IPS-NIHi11 (cell line): ENCODE results near the gene NAT8L.
"Not testable (repeated sequence)": the region's sequence is repeated elsewhere in the genome, so short reads cannot be mapped to it uniquely, and the experiment has no call there.

Experiments used
- DNase-seq: peaks from one replicate; pipeline ENCODE4 v3.0.0; 2012; ENCODE audit warnings: mixed read lengths, low spot score

NAT8L gene

GRCh38 chr4:2059046-2059725 is at the start of gene NAT8L:
NAT8L (plus strand) TSS chr4:2059327; CDS start chr4:2059512, 185 bp downstream.
- peak; percentile 86 for DNase-seq

- peak; percentile 81 for DNase-seq
These were observed 49.4 kb upstream of the NAT8L start for GRCh38 chr4:2009651-2010233.

- DNase-seq, result no peak
These were observed 47.5 kb upstream of the NAT8L start for GRCh38 chr4:2011583-2011982.

- no peak for DNase-seq
These were observed 44.1 kb upstream of the NAT8L start for GRCh38 chr4:2015008-2015407.

- not testable (repeated sequence) for DNase-seq
These were observed 37.6 kb upstream of the NAT8L start for GRCh38 chr4:2021358-2022018.

GRCh38 chr4:2024683-2025082 is 34.4 kb upstream of the NAT8L start:
- DNase-seq, result no peak

GRCh38 chr4:2025817-2026216 is 33.3 kb upstream of the NAT8L start:
- no peak for DNase-seq

GRCh38 chr4:2027120-2027519 is 32.0 kb upstream of the NAT8L start:
- DNase-seq, result not testable (repeated sequence)

GRCh38 chr4:2031161-2031560 is 28.0 kb upstream of the NAT8L start:
- not testable (repeated sequence) for DNase-seq

GRCh38 chr4:2036327-2036726 is 22.8 kb upstream of the NAT8L start:
- no peak for DNase-seq

GRCh38 chr4:2036866-2037265 is 22.3 kb upstream of the NAT8L start:
- no peak for DNase-seq

- DNase-seq, result peak; percentile 74
These were observed 18.5 kb upstream of the NAT8L start for GRCh38 chr4:2040391-2041238.

GRCh38 chr4:2041239-2042130 is 17.6 kb upstream of the NAT8L start:
- DNase-seq, result peak; percentile 98

- DNase-seq, result peak; percentile 74
These were observed 16.8 kb upstream of the NAT8L start for GRCh38 chr4:2042204-2042946.

GRCh38 chr4:2042947-2043395 is 16.2 kb upstream of the NAT8L start:
- DNase-seq, result no peak

GRCh38 chr4:2043396-2044118 is 15.6 kb upstream of the NAT8L start:
- DNase-seq, result peak; percentile 3

GRCh38 chr4:2044119-2044485 is 15.0 kb upstream of the NAT8L start:
- no peak for DNase-seq

GRCh38 chr4:2044542-2045517 is 14.3 kb upstream of the NAT8L start:
- no peak for DNase-seq

- no peak for DNase-seq
These were observed 13.6 kb upstream of the NAT8L start for GRCh38 chr4:2045518-2045951.
